Aorta (tissue), 5 donors: Measurements from ENCODE around the gene CCDC196. TPM values are rescaled to one million over a fixed set of nuclear protein-coding genes. Genes with fewer than 3 reads are reported as not detected.

Experiments
- ATAC-seq: fragments of 200-7000 bp; cut with Tn5 transposase; one replicate; pipeline ENCODE4 v1.9.1; 2022; ENCODE audit warnings: moderate library complexity; ENCODE audit not compliant: low FRiP score
- DNase-seq, 2 donors: peaks; one replicate each; pipeline ENCODE4 v3.0.0-alpha.2; 2020
- H3K27ac ChIP-seq, 2 donors: one replicate each; pipeline ENCODE4 v1.5.1; 2013; ENCODE audit warnings: low read length in 2 of 2, mild to moderate bottlenecking in 2 of 2, moderate library complexity in 2 of 2, control low read depth in 1 of 2, inconsistent platforms in 1 of 2, low read depth in 1 of 2
- H3K27me3 ChIP-seq, 2 donors: one replicate each; pipeline ENCODE4 v1.6.1; 2013; ENCODE audit warnings: control low read depth in 1 of 2, low read length in 1 of 2, mild to moderate bottlenecking in 1 of 2, moderate library complexity in 1 of 2; ENCODE audit not compliant: insufficient read depth in 2 of 2, control insufficient read depth in 1 of 2
- H3K36me3 ChIP-seq, 2 donors: one replicate each; pipeline ENCODE4 v1.6.1; 2013; ENCODE audit warnings: control low read depth in 1 of 2, low read length in 1 of 2, mild to moderate bottlenecking in 1 of 2; ENCODE audit not compliant: insufficient read depth in 2 of 2, control insufficient read depth in 1 of 2
- H3K4me1 ChIP-seq, 2 donors: one replicate each; pipeline ENCODE4 v1.6.1; 2013; ENCODE audit warnings: low read length in 2 of 2, control low read depth in 1 of 2, mild to moderate bottlenecking in 1 of 2, moderate library complexity in 1 of 2; ENCODE audit not compliant: insufficient read depth in 2 of 2, control insufficient read depth in 1 of 2
- H3K4me3 ChIP-seq, 2 donors: one replicate each; pipeline ENCODE4 v1.5.1; 2013; ENCODE audit warnings: low read length in 2 of 2, control low read depth in 1 of 2, mild to moderate bottlenecking in 1 of 2
- H3K9me3 ChIP-seq: one replicate; pipeline ENCODE4 v1.6.1; 2013; ENCODE audit warnings: mild to moderate bottlenecking, low read length; ENCODE audit not compliant: control insufficient read depth
- WGBS, 2 donors: extraction: QIAGEN DNeasy Blood & Tissue Kit; methylation state at CpG; one replicate each; pipeline ENCODE4 v1.1.7; 2013; 5-methylcytosine and 5-hydroxymethylcytosine counted together
- intact Hi-C, 2 donors: fragments of 100-400 bp; cut with DNase I; formaldehyde crosslinking; loops; one replicate each; pipeline versions ENCODE4 v1.14.2 to v1.15.0; 2022
- polyA plus RNA-seq, 2 donors: library from polyadenylated mRNA; stranded (reverse); fragments of 200-250 nt; gene quantifications; one replicate each; pipeline ENCODE4 v1.2.3, GENCODE V29; 2013
- total RNA-seq, 2 donors: library from RNA; stranded (reverse); fragmentation: NEBNext Ultra II Directional; extraction: Animal tissue kit (Norgen Biotek cat#: 25700); gene quantifications; one replicate each; pipeline ENCODE4 v1.2.1, GENCODE V29; 2021
- donor health status: healthy with polysubstance abuse.
- donor health status: Bipolar disorder and iron deficiency.
- donor health status: DM: no; HTN: no; CAD: no.
- donor health status: DM: no; HTN: no; CAD: no.
- donor health status: DM: yes; HTN: yes; CAD: no.

The CCDC196 gene
- total and polyA plus RNA-seq, 4 donors = not detected

- H3K4me3 ChIP-seq = no peak overlapping the region
- H3K9me3 ChIP-seq = no peaks in the 10 kb centered on the region
- intact Hi-C loops = no loop called here
- H3K27ac ChIP-seq = no peak overlapping the region
- ATAC-seq = no peak
- 72 to 88% methylated on average over 3 of the region's 3 CpGs for WGBS, 2 donors
- no peaks in the 10 kb centered on the region for H3K27me3 ChIP-seq
- H3K36me3 ChIP-seq = no peaks in the 10 kb centered on the region
- no peak for DNase-seq
- H3K4me1 ChIP-seq = no peaks in the 10 kb centered on the region
These were observed 1.1 kb upstream of the CCDC196 start for GRCh38 chr14:66485029-66485428.

- WGBS, 2 donors = 69 to 70% methylated on average over 2 of the region's 2 CpGs
- H3K4me3 ChIP-seq = no peak overlapping the region
- H3K27ac ChIP-seq = no peak overlapping the region
- H3K9me3 ChIP-seq = no peaks in the 10 kb centered on the region
- DNase-seq (no peak), ATAC-seq (no peak)
- no peaks in the 10 kb centered on the region for H3K27me3 ChIP-seq
- no peaks in the 10 kb centered on the region for H3K4me1 ChIP-seq
- no peaks in the 10 kb centered on the region for H3K36me3 ChIP-seq
- intact Hi-C loops = no loop called here
These were observed 993 bp downstream of the CCDC196 start for GRCh38 chr14:66487164-66487563.

GRCh38 chr14:66490143-66491111 lies 4.3 kb downstream of the CCDC196 start:
- Histone ChIP-seq H3K27ac (no peak overlapping the region), H3K27me3 (no peaks in the 10 kb centered on the region), H3K36me3 (no peaks in the 10 kb centered on the region), H3K9me3 (no peaks in the 10 kb centered on the region), H3K4me1 (no peaks in the 10 kb centered on the region), H3K4me3 (no peak overlapping the region)
- intact Hi-C loops = loop anchor here (10.0 kb wide), 2 partner anchors 136 to 634 kb away; no protein-coding TSS in a partner anchor
- DNase-seq (no peak), ATAC-seq (no peak)
- 83 to 84% methylated on average over 3 of the region's 3 CpGs for WGBS, 2 donors

- ATAC-seq = no peak
- H3K27me3 ChIP-seq = no peaks in the 10 kb centered on the region
- no peak overlapping the region for H3K27ac ChIP-seq
- no peak for DNase-seq
- no peaks in the 10 kb centered on the region for H3K9me3 ChIP-seq
- intact Hi-C loops = loop anchor here (10.0 kb wide), 2 partner anchors 139 to 631 kb away; no protein-coding TSS in a partner anchor
- no peaks in the 10 kb centered on the region for H3K36me3 ChIP-seq
- H3K4me3 ChIP-seq = no peak overlapping the region
- H3K4me1 ChIP-seq = no peaks in the 10 kb centered on the region
These were observed 7.6 kb downstream of the CCDC196 start for GRCh38 chr14:66493750-66494149.

GRCh38 chr14:66495218-66496098 lies 9.3 kb downstream of the CCDC196 start:
- intact Hi-C loops = loop anchor here (10.0 kb wide), 2 partner anchors 141 to 629 kb away; no protein-coding TSS in a partner anchor
- DNase-seq = peak in 1 of 2 donors; percentile 40
- ATAC-seq = peak; percentile 73
- H3K4me3 ChIP-seq = peak overlapping the region in 1 of 2 donors; percentile 41
- no peaks in the 10 kb centered on the region for H3K4me1 ChIP-seq
- no peaks in the 10 kb centered on the region for H3K27me3 ChIP-seq
- no peaks in the 10 kb centered on the region for H3K9me3 ChIP-seq
- 1 to 2% methylated on average over 4 of the region's 4 CpGs for WGBS, 2 donors
- H3K36me3 ChIP-seq = no peaks in the 10 kb centered on the region
- H3K27ac ChIP-seq = no peak overlapping the region

- DNase-seq (no peak), ATAC-seq (no peak)
- H3K27me3 ChIP-seq = no peaks in the 10 kb centered on the region
- 60 to 71% methylated on average over 4 of the region's 4 CpGs for WGBS, 2 donors
- intact Hi-C loops = loop anchor here (10.0 kb wide), 2 partner anchors 141 to 629 kb away; no protein-coding TSS in a partner anchor
- H3K9me3 ChIP-seq = no peaks in the 10 kb centered on the region
- no peak overlapping the region for H3K4me3 ChIP-seq
- no peak overlapping the region for H3K27ac ChIP-seq
- H3K4me1 ChIP-seq = no peaks in the 10 kb centered on the region
- H3K36me3 ChIP-seq = no peaks in the 10 kb centered on the region
These were observed 10.1 kb downstream of the CCDC196 start for GRCh38 chr14:66496188-66496807.

GRCh38 chr14:66496911-66497310 lies 10.7 kb downstream of the CCDC196 start:
- Histone ChIP-seq H3K4me1 (no peaks in the 10 kb centered on the region), H3K9me3 (no peaks in the 10 kb centered on the region), H3K4me3 (no peak overlapping the region), H3K36me3 (no peaks in the 10 kb centered on the region), H3K27me3 (no peaks in the 10 kb centered on the region), H3K27ac (no peak overlapping the region)
- intact Hi-C loops = loop anchor here (10.0 kb wide), 2 partner anchors 142 to 628 kb away; no protein-coding TSS in a partner anchor
- 78 to 84% methylated on average over 2 of the region's 2 CpGs for WGBS, 2 donors
- DNase-seq (no peak), ATAC-seq (no peak)

- 56% methylated on average over 3 of the region's 3 CpGs for WGBS, 2 donors
- ATAC-seq (no peak), DNase-seq (no peak)
- H3K9me3 ChIP-seq = no peaks in the 10 kb centered on the region
- H3K4me3 ChIP-seq = no peak overlapping the region
- intact Hi-C loops = loop anchor here (10.0 kb wide), 2 partner anchors 144 to 626 kb away; no protein-coding TSS in a partner anchor
- no peaks in the 10 kb centered on the region for H3K36me3 ChIP-seq
- no peak overlapping the region for H3K27ac ChIP-seq
- H3K4me1 ChIP-seq = no peaks in the 10 kb centered on the region
- no peaks in the 10 kb centered on the region for H3K27me3 ChIP-seq
These were observed 12.1 kb downstream of the CCDC196 start for GRCh38 chr14:66498311-66498710.
